Measurements from ENCODE around the gene GNB1L. TPM values are rescaled to one million over a fixed set of nuclear protein-coding genes. Genes with fewer than 3 reads are reported as not detected.

The GNB1L gene
- total RNA-seq, 2 experiments from 2014 or later = 3.0 to 6.5 TPM

GRCh38 chr22:19735665-19736510 lies 118.8 kb downstream of the GNB1L start:
- Mint-ChIP-seq H3K4me1 (ENCODE audit: low read depth) (no peaks in the 10 kb centered on the region), H3K9me3 (no peaks in the 10 kb centered on the region), H3K4me3 (no peak overlapping the region), H3K27me3 (no peaks in the 10 kb centered on the region), H3K36me3 (ENCODE audit: low read depth) (no peaks in the 10 kb centered on the region), H3K27ac (no peak overlapping the region)
- POLR2A ChIA-PET = no interaction called here
- TF ChIP-seq, protein P1, sequence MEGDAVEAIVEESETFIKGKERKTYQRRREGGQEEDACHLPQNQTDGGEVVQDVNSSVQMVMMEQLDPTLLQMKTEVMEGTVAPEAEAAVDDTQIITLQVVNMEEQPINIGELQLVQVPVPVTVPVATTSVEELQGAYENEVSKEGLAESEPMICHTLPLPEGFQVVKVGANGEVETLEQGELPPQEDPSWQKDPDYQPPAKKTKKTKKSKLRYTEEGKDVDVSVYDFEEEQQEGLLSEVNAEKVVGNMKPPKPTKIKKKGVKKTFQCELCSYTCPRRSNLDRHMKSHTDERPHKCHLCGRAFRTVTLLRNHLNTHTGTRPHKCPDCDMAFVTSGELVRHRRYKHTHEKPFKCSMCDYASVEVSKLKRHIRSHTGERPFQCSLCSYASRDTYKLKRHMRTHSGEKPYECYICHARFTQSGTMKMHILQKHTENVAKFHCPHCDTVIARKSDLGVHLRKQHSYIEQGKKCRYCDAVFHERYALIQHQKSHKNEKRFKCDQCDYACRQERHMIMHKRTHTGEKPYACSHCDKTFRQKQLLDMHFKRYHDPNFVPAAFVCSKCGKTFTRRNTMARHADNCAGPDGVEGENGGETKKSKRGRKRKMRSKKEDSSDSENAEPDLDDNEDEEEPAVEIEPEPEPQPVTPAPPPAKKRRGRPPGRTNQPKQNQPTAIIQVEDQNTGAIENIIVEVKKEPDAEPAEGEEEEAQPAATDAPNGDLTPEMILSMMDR (IDR thresholded peaks at IDR 0.05) = no peak
- ATAC-seq (ENCODE audit: poor library complexity) (no peak), DNase-seq (no peak)
- Histone ChIP-seq H3K27ac (ENCODE audit: low read depth in 1 of 2, low read length in 2 of 2) (no peak overlapping the region), H3K9me3 (ENCODE audit: control insufficient read depth in 1 of 2, insufficient read depth in 1 of 2, low read length in 2 of 2) (no peaks in the 10 kb centered on the region), H3K27me3 (ENCODE audit: control insufficient read depth in 1 of 2, insufficient read depth in 2 of 2, low read length in 2 of 2) (no peaks in the 10 kb centered on the region), H3K4me1 (ENCODE audit: insufficient read depth, low read length) (peaks cover 4% of the 10 kb centered on the region), H3K4me3 (ENCODE audit: low read length) (no peak overlapping the region), H3K36me3 (ENCODE audit: insufficient read depth, low read length) (no peaks in the 10 kb centered on the region)
- CTCF ChIA-PET = no interaction called here
- intact Hi-C loops (cut with DNase I, micrococcal nuclease) = no loop called here

DNA sequence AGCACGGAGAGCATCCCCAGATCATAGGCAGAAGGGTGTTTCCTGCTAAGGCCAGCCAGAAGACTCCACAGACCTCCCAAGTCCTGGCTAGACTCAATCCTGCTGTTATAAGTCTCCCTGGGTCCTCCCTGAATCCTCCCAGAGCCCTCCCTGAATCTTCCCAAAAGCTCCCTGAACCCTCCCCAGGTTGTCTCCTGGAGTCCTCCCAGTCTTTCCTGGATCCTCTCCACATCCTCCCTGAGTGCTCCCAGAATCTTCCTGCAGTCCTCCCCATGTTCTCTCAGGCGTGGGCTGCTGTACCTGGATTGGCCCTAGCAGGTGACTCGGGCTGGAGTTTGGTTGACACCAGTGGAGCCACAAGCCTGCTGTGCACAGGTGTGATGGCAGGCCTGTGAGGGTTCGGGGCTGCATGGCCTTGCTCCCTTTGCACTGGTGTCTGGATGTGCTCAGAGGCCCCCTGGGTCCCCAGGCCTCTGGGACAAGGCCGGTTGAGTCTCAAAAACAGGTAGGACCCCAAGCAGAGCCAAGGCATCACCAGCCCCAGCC lies 119.8 kb downstream of the GNB1L start:
- H3K36me3 ChIP-seq (ENCODE audit: insufficient read depth, low read length) = no peaks in the 10 kb centered on the region
- intact Hi-C loops (cut with DNase I, micrococcal nuclease) = no loop called here
- no peak overlapping the region for H3K4me3 Mint-ChIP-seq
- ATAC-seq (ENCODE audit: poor library complexity) (no peak), DNase-seq (no peak)
- no peaks in the 10 kb centered on the region for H3K9me3 ChIP-seq (ENCODE audit: control insufficient read depth in 1 of 2, insufficient read depth in 1 of 2, low read length in 2 of 2)
- H3K27me3 Mint-ChIP-seq = no peaks in the 10 kb centered on the region
- no peaks in the 10 kb centered on the region for H3K27me3 ChIP-seq (ENCODE audit: control insufficient read depth in 1 of 2, insufficient read depth in 2 of 2, low read length in 2 of 2)
- CTCF ChIA-PET = interaction anchor here (1.3 kb wide), 1 partner anchor 175 kb away, joined by 3 read pairs; no protein-coding TSS in a partner anchor
- POLR2A ChIA-PET = no interaction called here
- no peak overlapping the region for H3K4me3 ChIP-seq (ENCODE audit: low read length)
- TF ChIP-seq, protein P1 (IDR thresholded peaks at IDR 0.05) = no peak
- H3K27ac ChIP-seq (ENCODE audit: low read depth in 1 of 2, low read length in 2 of 2) = no peak overlapping the region
- H3K9me3 Mint-ChIP-seq = no peaks in the 10 kb centered on the region
- H3K27ac Mint-ChIP-seq = no peak overlapping the region
- peaks cover 10% of the 10 kb centered on the region for H3K4me1 ChIP-seq (ENCODE audit: insufficient read depth, low read length)
- no peaks in the 10 kb centered on the region for H3K4me1 Mint-ChIP-seq (ENCODE audit: low read depth)
- H3K36me3 Mint-ChIP-seq (ENCODE audit: low read depth) = no peaks in the 10 kb centered on the region

DNA sequence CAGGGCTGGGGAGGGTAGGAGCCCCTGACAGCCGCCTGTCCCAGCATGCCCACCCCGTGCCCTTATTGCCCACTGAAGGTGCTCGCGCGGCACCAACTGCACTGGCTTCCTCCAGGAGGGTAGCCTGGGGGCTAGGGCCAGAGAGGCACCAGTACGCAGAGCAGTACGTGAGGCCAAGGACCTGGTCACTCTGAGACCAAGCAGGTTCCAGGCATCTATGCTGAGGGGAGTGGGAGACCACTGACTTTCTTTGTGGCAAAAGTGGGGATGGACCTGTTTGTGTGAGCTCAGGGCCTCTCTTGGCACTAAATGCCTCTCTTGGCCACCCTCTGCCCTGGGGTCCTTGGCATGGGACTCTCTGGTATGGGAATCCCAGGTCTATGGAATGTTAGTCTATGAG lies 120.5 kb downstream of the GNB1L start:
- Mint-ChIP-seq H3K9me3 (no peaks in the 10 kb centered on the region), H3K27me3 (no peaks in the 10 kb centered on the region), H3K27ac (no peak overlapping the region), H3K4me1 (ENCODE audit: low read depth) (no peaks in the 10 kb centered on the region), H3K36me3 (ENCODE audit: low read depth) (no peaks in the 10 kb centered on the region), H3K4me3 (no peak overlapping the region)
- Histone ChIP-seq H3K27me3 (ENCODE audit: control insufficient read depth in 1 of 2, insufficient read depth in 2 of 2, low read length in 2 of 2) (peaks cover 0 to 2% of the 10 kb centered on the region in 2 experiments), H3K27ac (ENCODE audit: low read depth in 1 of 2, low read length in 2 of 2) (no peak overlapping the region), H3K36me3 (ENCODE audit: insufficient read depth, low read length) (no peaks in the 10 kb centered on the region), H3K4me3 (ENCODE audit: low read length) (no peak overlapping the region), H3K9me3 (ENCODE audit: control insufficient read depth in 1 of 2, insufficient read depth in 1 of 2, low read length in 2 of 2) (no peaks in the 10 kb centered on the region), H3K4me1 (ENCODE audit: insufficient read depth, low read length) (peaks cover 10% of the 10 kb centered on the region)
- ChIA-PET CTCF (interaction anchor here (1.3 kb wide), 1 partner anchor 176 kb away, joined by 3 read pairs; no protein-coding TSS in a partner anchor), POLR2A (no interaction called here)
- ATAC-seq (ENCODE audit: poor library complexity) (no peak), DNase-seq (no peak)
- TF ChIP-seq, protein P1 (IDR thresholded peaks at IDR 0.05) = no peak
- intact Hi-C loops (cut with DNase I, micrococcal nuclease) = no loop called here
